Measurements from ENCODE around the gene AJAP1. TPM values are rescaled to one million over a fixed set of nuclear protein-coding genes. Genes with fewer than 3 reads are reported as not detected.

Gene AJAP1
- total and polyA plus RNA-seq, 7 donors: 0.04 to 0.95 (median 0.55) TPM; not detected in 1

DNA sequence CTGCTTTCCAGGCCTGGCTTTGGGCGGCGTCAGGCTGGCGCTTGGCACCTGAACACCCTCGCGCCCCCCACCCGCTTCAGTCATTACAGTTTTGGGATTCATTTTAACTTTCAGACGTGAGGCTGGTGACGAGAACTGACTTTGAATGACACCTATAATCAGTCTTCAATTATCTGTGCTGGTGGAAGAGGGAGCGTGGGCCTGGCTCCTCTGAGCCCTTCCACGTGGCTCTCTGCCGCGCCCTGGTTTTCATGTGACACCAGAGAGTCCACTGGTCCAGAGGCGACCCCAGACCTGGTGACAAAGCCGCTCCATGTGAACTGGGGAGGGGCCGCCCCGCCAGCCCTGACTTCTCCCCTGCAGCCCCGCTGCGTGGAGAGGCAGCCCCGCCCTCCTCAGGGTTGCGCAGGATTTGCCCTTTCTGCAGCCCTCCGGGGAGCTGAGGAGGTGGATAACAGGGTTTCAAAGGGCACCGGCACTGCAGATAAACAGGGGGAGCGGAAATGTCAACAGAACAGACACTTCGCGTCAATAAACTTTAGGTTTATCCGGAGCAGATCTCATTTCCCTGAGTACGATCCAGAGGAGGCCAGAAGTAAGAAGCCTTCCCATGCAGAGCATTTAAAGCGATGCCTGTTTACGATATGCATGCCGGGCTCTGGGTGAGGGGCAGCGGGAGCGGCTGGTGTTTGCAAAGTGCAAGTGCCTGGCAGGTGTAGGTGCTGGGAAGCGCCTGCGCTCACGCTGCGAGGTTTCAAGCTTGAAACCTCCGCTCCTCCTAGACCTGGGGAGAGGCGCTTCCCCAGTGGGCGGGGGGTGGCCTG lies 56.4 kb downstream of the AJAP1 start:
- intact Hi-C loops (cut with DNase I): no loop called here
- Histone ChIP-seq H3K27ac (no peak overlapping the region), H3K36me3 (no peaks in the 10 kb centered on the region), H3K4me1 (peaks cover 0 to 8% (median 3%) of the 10 kb centered on the region in 4 donors), H3K4me3 (no peak overlapping the region), H3K27me3 (peaks cover 0 to 26% (median 20%) of the 10 kb centered on the region in 3 donors), H3K9me3 (peaks cover 0 to 4% (median 0%) of the 10 kb centered on the region in 4 donors)
- TF ChIP-seq, protein P1, sequence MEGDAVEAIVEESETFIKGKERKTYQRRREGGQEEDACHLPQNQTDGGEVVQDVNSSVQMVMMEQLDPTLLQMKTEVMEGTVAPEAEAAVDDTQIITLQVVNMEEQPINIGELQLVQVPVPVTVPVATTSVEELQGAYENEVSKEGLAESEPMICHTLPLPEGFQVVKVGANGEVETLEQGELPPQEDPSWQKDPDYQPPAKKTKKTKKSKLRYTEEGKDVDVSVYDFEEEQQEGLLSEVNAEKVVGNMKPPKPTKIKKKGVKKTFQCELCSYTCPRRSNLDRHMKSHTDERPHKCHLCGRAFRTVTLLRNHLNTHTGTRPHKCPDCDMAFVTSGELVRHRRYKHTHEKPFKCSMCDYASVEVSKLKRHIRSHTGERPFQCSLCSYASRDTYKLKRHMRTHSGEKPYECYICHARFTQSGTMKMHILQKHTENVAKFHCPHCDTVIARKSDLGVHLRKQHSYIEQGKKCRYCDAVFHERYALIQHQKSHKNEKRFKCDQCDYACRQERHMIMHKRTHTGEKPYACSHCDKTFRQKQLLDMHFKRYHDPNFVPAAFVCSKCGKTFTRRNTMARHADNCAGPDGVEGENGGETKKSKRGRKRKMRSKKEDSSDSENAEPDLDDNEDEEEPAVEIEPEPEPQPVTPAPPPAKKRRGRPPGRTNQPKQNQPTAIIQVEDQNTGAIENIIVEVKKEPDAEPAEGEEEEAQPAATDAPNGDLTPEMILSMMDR (IDR thresholded peaks at IDR 0.05): no peak
- TF ChIP-seq EP300 (IDR thresholded peaks at IDR 0.05): no peak
- no peak for TF ChIP-seq POLR2A (IDR thresholded peaks at IDR 0.05)
- TF ChIP-seq POLR2AphosphoS5 (IDR thresholded peaks at IDR 0.05): no peak
- 14 to 25% methylated on average over 39 of the region's 39 CpGs for WGBS, 2 donors
- DNase-seq: no peak

DNA sequence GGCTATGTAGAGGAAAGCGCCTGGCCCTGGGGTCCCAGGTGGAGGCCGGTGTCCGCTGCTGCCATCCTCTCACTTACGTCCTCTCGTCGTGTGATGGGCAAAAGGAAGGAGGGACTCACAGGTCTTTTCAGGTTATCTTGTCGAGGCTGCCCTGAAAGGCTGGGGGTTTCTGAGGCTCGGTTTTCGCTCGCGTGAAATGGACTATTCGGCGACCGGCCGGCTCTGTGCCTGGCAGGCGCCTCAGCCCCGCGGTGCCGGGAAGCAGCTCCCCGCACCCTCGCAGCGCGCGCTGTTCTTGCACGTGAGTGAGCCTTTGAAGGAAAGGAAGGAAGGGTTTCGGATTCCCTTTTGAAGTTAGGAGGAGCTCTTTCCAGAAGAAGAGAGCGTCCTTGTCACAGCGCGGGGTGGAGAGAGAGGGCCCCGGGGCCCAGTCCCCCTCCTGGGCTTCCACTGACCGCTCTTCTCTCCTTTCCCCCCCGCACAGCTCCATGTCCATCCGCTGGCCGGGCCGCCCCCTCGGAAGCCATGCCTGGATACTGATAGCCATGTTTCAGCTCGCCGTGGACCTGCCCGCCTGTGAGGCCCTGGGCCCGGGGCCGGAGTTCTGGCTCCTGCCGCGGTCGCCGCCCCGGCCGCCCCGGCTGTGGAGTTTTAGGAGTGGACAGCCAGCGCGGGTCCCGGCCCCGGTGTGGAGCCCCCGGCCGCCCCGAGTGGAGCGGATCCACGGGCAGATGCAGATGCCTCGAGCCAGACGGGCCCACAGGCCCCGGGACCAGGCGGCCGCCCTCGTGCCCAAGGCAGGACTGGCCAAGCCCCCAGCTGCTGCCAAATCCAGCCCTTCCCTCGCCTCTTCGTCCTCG lies 57.2 kb downstream of the AJAP1 start:
- no peak overlapping the region for H3K27ac ChIP-seq
- no peaks in the 10 kb centered on the region for H3K36me3 ChIP-seq
- intact Hi-C loops (cut with DNase I): no loop called here
- peaks cover 0 to 26% (median 20%) of the 10 kb centered on the region in 3 donors for H3K27me3 ChIP-seq
- DNase-seq: no peak
- WGBS, 2 donors: 54 to 57% methylated on average over 66 of the region's 66 CpGs
- no peak for TF ChIP-seq POLR2AphosphoS5 (IDR thresholded peaks at IDR 0.05)
- TF ChIP-seq, protein P1 (IDR thresholded peaks at IDR 0.05): no peak
- no peak for TF ChIP-seq EP300 (IDR thresholded peaks at IDR 0.05)
- TF ChIP-seq POLR2A (IDR thresholded peaks at IDR 0.05): no peak
- peaks cover 0 to 8% (median 3%) of the 10 kb centered on the region in 4 donors for H3K4me1 ChIP-seq
- no peak overlapping the region for H3K4me3 ChIP-seq
- peaks cover 0 to 4% (median 0%) of the 10 kb centered on the region in 4 donors for H3K9me3 ChIP-seq

DNA sequence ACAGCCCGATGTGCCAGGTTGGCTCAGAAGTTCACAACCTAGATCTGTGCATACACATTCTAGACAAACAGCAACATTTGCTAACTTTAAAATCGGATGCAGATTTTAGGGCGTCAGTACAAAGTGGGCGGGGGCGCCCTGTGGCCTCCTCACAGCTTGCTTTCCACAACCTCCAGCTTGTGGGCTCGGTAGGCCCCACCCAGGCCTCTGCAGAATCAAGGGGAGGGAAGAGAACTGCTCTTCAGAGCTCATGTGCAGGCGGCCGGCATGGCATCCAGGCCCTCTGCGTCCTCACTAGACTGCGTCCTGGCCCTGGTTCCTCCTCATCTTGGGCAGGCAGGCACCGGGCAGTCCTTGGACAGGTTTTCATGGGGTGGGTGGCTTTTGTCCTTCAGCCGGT lies 59.3 kb downstream of the AJAP1 start:
- no peaks in the 10 kb centered on the region for H3K36me3 ChIP-seq
- H3K4me1 ChIP-seq: peaks cover 0 to 8% (median 3%) of the 10 kb centered on the region in 4 donors
- no peak overlapping the region for H3K4me3 ChIP-seq
- no peak for TF ChIP-seq EP300 (IDR thresholded peaks at IDR 0.05)
- no peak for TF ChIP-seq POLR2A (IDR thresholded peaks at IDR 0.05)
- H3K27me3 ChIP-seq: peaks cover 0 to 26% (median 20%) of the 10 kb centered on the region in 3 donors
- intact Hi-C loops (cut with DNase I): no loop called here
- DNase-seq: no peak
- no peak overlapping the region for H3K27ac ChIP-seq
- peaks cover 0 to 4% (median 0%) of the 10 kb centered on the region in 4 donors for H3K9me3 ChIP-seq
- 81 to 85% methylated on average over 12 of the region's 12 CpGs for WGBS, 2 donors

DNA sequence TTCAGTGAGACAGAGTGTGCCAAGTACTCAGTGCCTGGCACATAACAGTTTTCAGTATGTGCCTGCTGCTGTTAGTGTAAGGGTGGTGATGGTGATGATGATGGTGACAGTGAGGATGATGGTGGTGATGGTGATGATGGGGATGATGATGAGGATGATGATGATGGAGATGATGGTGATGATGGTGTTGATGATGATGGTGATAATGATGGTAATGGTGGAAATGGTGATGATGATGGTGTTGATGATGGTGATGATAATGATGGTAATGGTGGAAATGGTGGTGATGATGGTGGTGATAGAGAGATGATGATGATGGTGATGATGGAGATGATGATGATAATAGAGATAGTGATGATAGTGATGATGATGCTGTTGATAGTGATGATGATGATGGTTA lies 62.0 kb downstream of the AJAP1 start:
- H3K4me3 ChIP-seq: no peak overlapping the region
- DNase-seq: no peak
- H3K9me3 ChIP-seq: peaks cover 0 to 4% (median 0%) of the 10 kb centered on the region in 4 donors
- peaks cover 0 to under 1% (median 0%) of the 10 kb centered on the region in 4 donors for H3K4me1 ChIP-seq
- H3K36me3 ChIP-seq: no peaks in the 10 kb centered on the region
- no peak for TF ChIP-seq EP300 (IDR thresholded peaks at IDR 0.05)
- TF ChIP-seq POLR2A (IDR thresholded peaks at IDR 0.05): no peak
- TF ChIP-seq, protein P1 (IDR thresholded peaks at IDR 0.05): no peak
- no peak for TF ChIP-seq POLR2AphosphoS5 (IDR thresholded peaks at IDR 0.05)
- intact Hi-C loops (cut with DNase I): no loop called here
- H3K27ac ChIP-seq: no peak overlapping the region
- peaks cover 0 to 14% (median 10%) of the 10 kb centered on the region in 3 donors for H3K27me3 ChIP-seq

DNA sequence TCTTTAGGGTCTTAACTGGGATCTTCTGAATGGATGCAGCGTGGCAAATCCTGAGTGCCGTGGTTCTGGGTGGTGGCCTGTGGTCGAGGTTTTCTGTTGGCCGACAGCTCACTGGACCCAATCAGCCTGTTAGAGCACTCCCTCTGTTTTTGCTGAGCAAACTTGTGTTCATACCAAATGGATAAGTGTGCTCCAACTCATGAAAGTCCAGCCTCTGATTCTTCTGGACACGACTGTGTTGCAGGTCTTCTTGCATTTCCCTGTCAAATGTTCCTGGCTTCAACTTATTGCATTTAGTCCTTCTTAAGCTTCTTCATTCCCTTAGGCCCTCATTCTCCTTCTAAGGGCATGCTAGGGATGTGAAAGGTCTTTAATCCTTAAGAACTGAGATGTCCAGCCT lies 63.7 kb downstream of the AJAP1 start:
- peaks cover 0 to 4% (median 0%) of the 10 kb centered on the region in 4 donors for H3K9me3 ChIP-seq
- H3K36me3 ChIP-seq: no peaks in the 10 kb centered on the region
- DNase-seq: no peak
- peaks cover 0 to 5% (median 0%) of the 10 kb centered on the region in 3 donors for H3K27me3 ChIP-seq
- TF ChIP-seq POLR2A (IDR thresholded peaks at IDR 0.05) (no peak), POLR2AphosphoS5 (IDR thresholded peaks at IDR 0.05) (no peak), EP300 (IDR thresholded peaks at IDR 0.05) (no peak)
- TF ChIP-seq, protein P1 (IDR thresholded peaks at IDR 0.05): no peak
- no peak overlapping the region for H3K4me3 ChIP-seq
- H3K4me1 ChIP-seq: no peaks in the 10 kb centered on the region
- WGBS, 2 donors: 70 to 86% methylated on average over 5 of the region's 5 CpGs
- H3K27ac ChIP-seq: no peak overlapping the region
- intact Hi-C loops (cut with DNase I): no loop called here

All from sigmoid colon (tissue), 7 donors.